Upper lobe of left lung (tissue), 4 donors: ENCODE measurements around the gene AGBL1.

Experiments
- EP300 ChIP-seq, 4 donors: sonication (generic); formaldehyde crosslinking; IDR thresholded peaks; one replicate each; pipeline ENCODE4 v1.5.1; 2017; ENCODE audit warnings: antibody characterized with exemption in 4 of 4, control low read depth in 2 of 4
- POLR2A ChIP-seq, 4 donors: fragments of 450-650 bp; IDR thresholded peaks; one replicate each; pipeline ENCODE4 v1.5.1; 2016 to 2017; ENCODE audit warnings: antibody characterized with exemption in 4 of 4, mild to moderate bottlenecking in 2 of 4
- POLR2AphosphoS5 ChIP-seq, 2 donors: sonication (generic); formaldehyde crosslinking; IDR thresholded peaks; one replicate each; pipeline ENCODE4 v1.5.1; 2017; ENCODE audit warnings: antibody characterized with exemption in 2 of 2
- TF ChIP-seq, protein P1 (sequence below), 6 experiments: fragments of 450-650 bp in 4 of 6; fragments of 200-600 bp in 2 of 6; sonication (generic) in 2 of 6; IDR thresholded peaks; one replicate each; pipeline ENCODE4 v1.5.1; 2016 to 2019; ENCODE audit warnings: antibody characterized with exemption in 6 of 6

DNA sequence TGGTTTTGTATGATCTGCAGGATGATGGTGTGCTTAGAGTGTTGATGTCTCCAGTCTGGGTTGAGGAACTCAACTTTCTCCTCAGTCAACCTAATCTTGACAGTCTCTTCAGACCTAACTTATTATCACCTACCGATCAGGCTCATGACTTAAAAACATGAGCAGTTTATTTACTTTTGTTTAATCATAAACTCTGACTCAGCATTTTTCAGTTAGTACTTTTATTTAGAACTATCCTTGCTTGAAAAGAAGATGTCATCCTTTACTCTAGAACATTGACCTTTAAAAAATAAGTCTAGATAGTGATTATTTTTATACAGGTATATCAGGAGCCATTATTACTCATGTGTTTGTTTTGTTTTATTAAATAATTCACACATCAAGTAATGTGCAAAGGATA lies 414.8 kb downstream of the AGBL1 start:
- TF ChIP-seq POLR2AphosphoS5 (IDR thresholded peaks at IDR 0.05): no peak
- no peak for TF ChIP-seq POLR2A (IDR thresholded peaks at IDR 0.05)
- TF ChIP-seq, protein P1, sequence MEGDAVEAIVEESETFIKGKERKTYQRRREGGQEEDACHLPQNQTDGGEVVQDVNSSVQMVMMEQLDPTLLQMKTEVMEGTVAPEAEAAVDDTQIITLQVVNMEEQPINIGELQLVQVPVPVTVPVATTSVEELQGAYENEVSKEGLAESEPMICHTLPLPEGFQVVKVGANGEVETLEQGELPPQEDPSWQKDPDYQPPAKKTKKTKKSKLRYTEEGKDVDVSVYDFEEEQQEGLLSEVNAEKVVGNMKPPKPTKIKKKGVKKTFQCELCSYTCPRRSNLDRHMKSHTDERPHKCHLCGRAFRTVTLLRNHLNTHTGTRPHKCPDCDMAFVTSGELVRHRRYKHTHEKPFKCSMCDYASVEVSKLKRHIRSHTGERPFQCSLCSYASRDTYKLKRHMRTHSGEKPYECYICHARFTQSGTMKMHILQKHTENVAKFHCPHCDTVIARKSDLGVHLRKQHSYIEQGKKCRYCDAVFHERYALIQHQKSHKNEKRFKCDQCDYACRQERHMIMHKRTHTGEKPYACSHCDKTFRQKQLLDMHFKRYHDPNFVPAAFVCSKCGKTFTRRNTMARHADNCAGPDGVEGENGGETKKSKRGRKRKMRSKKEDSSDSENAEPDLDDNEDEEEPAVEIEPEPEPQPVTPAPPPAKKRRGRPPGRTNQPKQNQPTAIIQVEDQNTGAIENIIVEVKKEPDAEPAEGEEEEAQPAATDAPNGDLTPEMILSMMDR (IDR thresholded peaks at IDR 0.05): no peak
- no peak for TF ChIP-seq EP300 (IDR thresholded peaks at IDR 0.05)
